ENCODE measurements around the gene PDE5A.

PDE5A gene

DNA sequence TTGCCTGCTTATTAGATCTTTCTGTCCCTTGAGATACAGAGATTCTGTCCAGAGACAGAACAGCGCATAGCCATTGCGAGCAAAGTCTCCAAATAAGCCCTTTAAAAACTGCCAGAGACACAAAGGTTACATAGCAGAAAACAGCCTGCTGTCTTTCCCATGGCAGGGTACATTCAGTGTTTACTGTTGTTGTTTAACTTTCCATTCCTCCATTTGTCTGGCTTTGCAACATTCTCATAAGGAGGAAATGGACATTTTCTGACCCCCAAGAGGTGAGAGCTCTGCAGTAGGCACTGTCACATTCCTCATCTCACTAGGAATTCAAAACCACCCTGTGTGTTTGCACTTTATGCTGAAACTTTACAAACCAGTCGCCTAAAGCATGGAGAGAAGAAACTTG, 48.3 kb downstream of the PDE5A start:
- DNase-seq, result no peak

- no peak for DNase-seq
These were observed 48.8 kb downstream of the PDE5A start for GRCh38 chr4:119579823-119580222.

DNA sequence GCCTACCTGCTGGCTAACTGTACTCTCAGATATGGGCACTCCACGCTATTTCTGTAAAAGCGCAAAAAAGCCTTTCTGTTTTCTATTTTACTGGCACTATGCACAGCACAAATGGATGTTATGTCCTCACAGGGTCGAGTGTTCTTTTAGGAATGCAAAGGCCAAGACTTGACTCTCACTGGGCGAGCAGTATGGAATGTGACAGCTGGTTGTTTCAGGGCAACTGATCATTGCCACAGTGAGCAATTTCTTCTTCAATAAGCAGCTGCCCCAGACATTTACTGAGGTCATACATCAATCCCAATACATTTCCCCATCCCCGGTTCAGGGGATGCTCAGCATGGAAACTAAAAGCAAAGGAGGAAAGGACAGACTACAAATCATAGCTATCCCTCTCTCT, 58.2 kb downstream of the PDE5A start:
- DNase-seq, result no peak

DNA sequence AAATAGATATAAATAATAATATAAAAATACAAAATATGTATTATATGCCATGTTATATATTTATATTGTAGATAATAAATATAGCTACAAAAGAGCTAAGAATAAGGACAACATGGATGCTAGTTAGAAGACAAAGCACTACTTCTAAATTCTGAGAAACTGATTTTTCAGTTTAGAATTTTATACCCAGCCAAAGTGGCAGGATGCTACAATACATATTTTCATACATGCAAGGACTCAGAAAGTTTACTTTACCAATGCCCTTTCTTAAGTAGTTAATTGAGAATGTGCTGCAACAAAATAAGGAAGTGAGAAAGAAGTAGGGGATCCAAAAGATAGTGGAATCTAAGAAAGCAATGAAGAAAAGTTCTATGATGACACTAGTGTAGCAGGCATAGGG, 64.5 kb downstream of the PDE5A start:
- DNase-seq, result no peak

DNA sequence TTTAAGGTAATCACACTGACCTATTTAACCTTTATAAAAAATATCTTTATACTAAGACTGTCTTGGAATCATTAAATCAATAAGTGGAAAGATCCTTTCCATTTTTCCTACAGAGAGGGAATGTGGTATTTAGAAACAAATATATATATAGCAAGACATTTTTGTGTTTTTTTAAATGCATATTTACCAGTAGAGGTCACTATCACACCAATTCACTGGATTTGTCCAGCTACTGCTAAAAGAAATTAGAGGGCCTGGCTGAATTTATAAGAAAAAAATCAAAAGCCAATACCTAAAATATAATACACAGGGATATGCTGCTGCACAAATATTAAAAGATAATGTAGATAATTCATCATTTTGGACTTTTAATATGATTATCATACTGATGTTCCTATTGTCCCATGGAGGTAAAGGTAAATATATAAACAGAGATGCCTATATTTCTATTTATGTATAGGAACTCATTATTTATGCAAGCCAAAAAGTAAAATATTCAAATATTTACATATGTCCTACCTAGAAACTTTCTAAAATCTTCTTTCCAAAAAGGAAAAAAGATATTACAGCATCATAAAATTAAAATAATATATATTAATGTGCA, 69.5 kb downstream of the PDE5A start:
- DNase-seq, result peak; percentile 29

DNA sequence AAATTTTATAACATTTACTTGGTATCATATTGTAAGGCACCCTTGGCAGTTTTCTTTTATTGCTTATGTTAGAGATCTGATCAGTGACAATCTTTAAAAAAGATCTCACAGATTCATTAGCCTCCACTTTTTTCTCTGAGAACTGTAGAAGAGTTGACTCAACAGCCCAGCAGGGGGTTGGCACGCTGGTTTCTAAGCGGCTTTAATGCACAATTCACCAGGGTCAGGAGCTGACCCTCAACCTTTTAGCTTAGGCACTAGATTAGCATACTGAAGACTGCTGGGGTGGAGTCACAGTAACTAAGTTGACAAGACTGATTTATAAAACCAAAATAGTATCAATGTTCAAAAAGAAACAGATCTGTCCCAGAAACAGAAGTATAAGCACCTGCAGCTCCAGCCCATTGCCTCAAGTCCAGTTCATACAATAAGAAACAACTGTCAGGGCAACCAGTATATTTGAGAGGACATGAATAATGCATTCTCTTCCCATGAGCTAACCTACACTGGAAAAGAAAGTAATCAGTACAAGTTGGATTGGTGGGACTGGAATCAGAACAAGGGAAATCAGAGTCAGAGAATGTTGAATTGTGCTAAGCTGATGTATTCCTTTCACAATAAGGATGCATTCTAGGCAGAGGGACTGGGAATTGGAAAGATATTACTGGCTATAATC, 77.6 kb downstream of the PDE5A start:
- DNase-seq, result no peak

GRCh38 chr4:119549639-119550038, 79.0 kb downstream of the PDE5A start:
- DNase-seq, result no peak

DNA sequence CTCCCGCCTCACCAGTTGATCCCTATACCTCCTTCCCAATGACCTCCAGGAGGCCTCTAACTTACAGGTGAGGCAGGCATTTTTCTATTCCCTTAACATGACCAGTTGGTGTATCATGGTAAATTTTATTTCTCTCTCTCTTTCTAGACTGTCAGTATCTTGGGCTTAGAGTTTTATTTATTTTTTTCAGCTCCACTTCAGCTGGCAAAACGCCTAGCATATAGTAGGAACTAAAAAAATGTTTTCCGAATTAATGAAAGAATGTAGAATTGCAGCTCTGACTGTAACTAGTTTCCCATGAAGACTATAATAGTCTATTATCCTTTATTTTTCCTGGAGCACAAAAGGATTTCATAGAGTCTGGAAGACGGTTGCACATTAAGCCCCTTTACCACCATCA, 84.8 kb downstream of the PDE5A start:
- DNase-seq, result no peak

- no peak for DNase-seq
These were observed 85.4 kb downstream of the PDE5A start for GRCh38 chr4:119543187-119543586.

DNA sequence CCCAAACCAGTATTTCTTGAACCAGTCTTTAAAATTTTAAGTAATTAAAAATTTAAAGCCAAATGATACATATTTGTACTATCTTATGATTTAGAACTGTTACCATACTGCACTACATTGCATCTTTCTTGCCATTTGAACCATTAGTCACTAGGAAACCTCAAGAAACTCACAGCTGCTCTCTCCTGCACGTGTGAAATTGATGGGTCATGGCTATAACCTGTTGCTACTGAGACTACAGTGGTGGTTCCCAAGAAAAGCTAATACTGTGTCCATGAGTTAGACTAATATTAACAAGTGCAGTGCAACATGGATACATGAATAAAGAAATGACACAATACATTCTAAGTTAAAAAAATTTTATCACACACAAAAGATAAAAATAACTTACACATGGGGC, 88.4 kb downstream of the PDE5A start:
- DNase-seq, result no peak

DNA sequence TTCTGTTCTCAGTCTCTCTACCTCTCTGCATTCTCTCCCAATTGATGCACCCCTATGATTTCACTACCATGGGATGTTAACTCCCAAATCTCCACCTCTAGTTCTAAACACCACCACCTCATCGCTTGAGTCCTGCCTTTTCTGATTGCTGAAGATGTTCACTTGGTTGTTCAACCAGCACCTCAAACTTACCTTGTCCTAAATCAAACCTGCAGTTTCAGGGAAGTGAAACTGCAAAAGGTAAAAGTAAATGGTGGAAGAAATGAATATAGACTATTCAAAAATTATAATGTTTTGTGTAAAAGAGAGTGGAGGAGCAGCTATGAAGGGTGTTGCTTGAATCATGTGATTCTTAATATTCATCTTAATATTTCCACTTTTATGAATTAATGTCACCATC, 91.0 kb downstream of the PDE5A start:
- no peak for DNase-seq

- DNase-seq, result no peak
These were observed 91.8 kb downstream of the PDE5A start for GRCh38 chr4:119536572-119537528.

DNA sequence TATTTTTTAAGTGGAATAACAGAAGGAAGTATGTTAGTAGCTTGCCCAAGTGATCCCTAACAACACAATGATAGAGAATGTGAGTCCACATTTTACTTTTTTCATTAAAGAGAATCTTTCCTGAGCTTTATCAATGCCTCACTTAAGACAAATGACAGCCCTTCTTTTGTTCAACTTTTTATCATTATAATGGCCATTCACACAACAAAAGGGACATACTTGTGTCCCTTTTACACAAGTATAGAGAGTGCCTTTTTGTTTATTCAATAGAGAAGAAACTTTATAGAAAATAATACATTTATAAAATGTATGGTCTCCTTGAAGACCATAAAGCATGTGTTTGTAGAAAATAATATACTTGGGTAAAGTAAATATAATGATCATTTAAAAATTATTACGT, 96.3 kb downstream of the PDE5A start:
- DNase-seq, result no peak

GRCh38 chr4:119529788-119530187, 98.8 kb downstream of the PDE5A start:
- DNase-seq, result no peak

GRCh38 chr4:119526786-119527550, 101.6 kb downstream of the PDE5A start:
- no peak for DNase-seq

- DNase-seq, result no peak
These were observed 102.6 kb downstream of the PDE5A start for GRCh38 chr4:119525771-119526712.

DNA sequence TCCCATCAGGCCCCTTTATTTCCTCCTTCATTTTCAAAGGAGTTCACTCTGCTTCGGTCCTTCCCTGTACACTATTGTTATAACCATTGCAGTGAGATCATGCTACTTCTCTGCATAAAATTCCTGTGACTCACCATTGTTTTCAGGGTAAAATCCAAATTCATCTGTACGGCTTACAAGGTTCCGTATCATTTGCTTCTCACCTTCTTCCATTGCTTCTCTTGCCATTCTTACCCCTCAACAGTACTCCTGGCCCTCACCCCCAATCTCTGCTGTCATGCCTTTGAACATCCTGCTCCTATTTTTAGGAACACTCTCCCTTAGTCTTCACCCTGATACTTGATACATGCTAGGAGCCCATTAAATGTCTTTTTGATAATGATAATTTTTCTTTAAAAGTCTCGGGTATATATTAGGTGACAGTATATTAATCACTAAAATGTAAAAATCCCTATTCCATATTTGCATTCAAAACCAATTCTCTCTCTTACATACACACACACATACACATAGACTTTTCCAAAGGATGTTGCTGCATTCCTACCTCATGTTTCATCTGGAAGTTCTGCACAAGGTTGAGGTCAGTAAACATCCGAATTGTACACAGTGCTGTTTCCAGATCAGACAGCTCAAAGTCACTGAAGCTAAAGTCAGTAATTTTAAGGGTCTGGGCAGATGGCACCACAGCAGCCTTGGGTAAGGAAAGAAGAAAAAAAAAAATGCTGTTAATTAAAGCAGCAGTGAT, 103.4 kb downstream of the PDE5A start:
- no peak for DNase-seq

GRCh38 chr4:119523399-119523798, 105.2 kb downstream of the PDE5A start:
- no peak for DNase-seq

DNA sequence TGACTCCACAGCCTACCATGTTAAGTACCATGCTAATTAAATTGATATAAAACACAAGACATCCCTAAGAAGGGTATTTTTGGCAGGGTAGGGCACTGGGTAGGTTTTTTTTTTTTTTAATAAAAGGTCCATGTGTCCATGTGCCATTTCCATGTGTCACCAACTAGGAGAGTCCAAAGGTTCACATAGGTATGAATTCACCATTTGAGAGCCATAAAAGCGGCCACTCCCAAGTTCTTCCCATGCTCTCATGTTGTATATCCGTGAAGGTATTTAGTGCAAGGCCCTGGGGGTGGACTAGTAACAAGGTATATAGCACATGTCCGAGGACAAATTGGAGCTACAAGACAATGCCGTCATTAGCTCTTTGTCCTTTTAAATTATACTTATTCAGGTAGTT, 107.3 kb downstream of the PDE5A start:
- no peak for DNase-seq

DNA sequence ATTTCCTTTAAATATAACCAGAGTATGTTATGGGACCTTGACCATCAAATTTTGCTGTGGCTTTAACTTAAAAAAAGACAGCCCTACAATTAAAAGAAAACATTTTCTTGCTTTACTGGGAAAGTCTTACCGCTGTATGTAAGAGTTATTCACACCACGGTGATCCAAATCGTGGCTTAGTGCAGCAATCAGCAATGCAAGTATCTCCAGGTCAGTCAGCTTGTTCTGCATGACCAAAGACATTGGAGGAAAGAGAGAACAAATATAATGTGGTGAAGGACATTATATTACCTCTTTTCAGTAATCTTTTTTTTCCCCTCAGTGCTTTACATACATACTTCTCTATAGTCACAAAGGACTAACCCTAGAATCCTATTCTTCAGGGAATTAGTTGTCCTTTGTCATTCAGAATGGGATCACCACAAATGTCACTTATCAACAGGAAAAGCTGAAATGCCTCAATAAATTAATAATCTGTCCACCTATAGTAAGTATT, 109.6 kb downstream of the PDE5A start:
- DNase-seq, result no peak

All from NCI-H1105 treated with DMSO at 0.1 percent for 48 hours (cell line).